SK-N-MC (cell line): ENCODE data around the gene JSRP1.
A peak's percentile ranks its signal among the peaks of the same experiment; 100 is the strongest.

Source experiments
- EZH2 ChIP-seq: fragments of 200-600 bp; sonication (generic); IDR thresholded peaks from one replicate; pipeline ENCODE4 v1.6.1; 2017; ENCODE audit warnings: antibody characterized with exemption
- POLR2AphosphoS5 ChIP-seq: IDR thresholded peaks from 2 replicates; pipeline ENCODE4 v1.6.1; 2012; ENCODE audit warnings: mild to moderate bottlenecking, low read depth, low read length, borderline replicate concordance

GRCh38 chr19:2249010-2249866 lies 7.0 kb downstream of the JSRP1 start, which contains the start of gene AMH:
- TF ChIP-seq EZH2 (no peak), POLR2AphosphoS5 (peak; percentile 68)
